Left colon (tissue), 2 donors: ENCODE data around the gene SMO. TPM values are rescaled to one million over a fixed set of nuclear protein-coding genes. Genes with fewer than 3 reads are reported as not detected.

Source experiments
- ATAC-seq: fragments of 200-7000 bp; cut with Tn5 transposase; one replicate; pipeline ENCODE4 v1.9.1; 2020; ENCODE audit warnings: mild to moderate bottlenecking, moderate library complexity
- DNase-seq, 2 donors: peaks; one replicate each; pipeline ENCODE4 v3.0.0-alpha.2; 2020
- intact Hi-C, 2 donors: fragments of 100-400 bp; cut with DNase I in 1 of 2; cut with micrococcal nuclease in 1 of 2; formaldehyde crosslinking; loops; one replicate each; pipeline versions ENCODE4 v1.11.2 to v1.14.0; 2022; cut with DNase I, micrococcal nuclease
- total RNA-seq, 2 donors: library from RNA; stranded (reverse); fragmentation: NEBNext Ultra II Directional; extraction: Animal tissue kit (Norgen Biotek cat#: 25700); gene quantifications; one replicate each; pipeline ENCODE4 v1.2.1, GENCODE V29; 2021
- donor health status: DM: no; HTN: no; CAD: no.
- donor health status: DM: yes; HTN: yes; CAD: no.

The SMO gene
- total RNA-seq, 2 donors from 2014 or later: 1.5 to 3.6 TPM

GRCh38 chr7:129262324-129262723, 73.9 kb downstream of the SMO start:
- DNase-seq (no peak), ATAC-seq (no peak)
- intact Hi-C loops: no loop called here

Other genes with a start within 250 kb of the SMO start
- 10 to 100 TPM; 35.2 to 36.4 TPM for gene TNPO3, start 133.5 kb upstream of the SMO start, total RNA-seq
- 1 to 10 TPM; 4.8 to 7.5 TPM for gene TSPAN33, start 43.9 kb upstream of the SMO start, total RNA-seq
- gene AHCYL2, start 36.4 kb downstream of the SMO start, total RNA-seq: 100 to 1,000 TPM; 482 to 555 TPM
- 1 to 10 TPM in 1 of 2 donors, under 1 TPM in 1; 0.28 to 2.4 TPM for gene STRIP2, start 245.8 kb downstream of the SMO start, total RNA-seq